Activated naive CD4-positive, alpha-beta T cell treated with anti-CD3 and anti-CD28 coated beads, Interleukin-2, amount 50 U/mL, for 72 hours (primary cell): ENCODE results near the gene PYHIN1. TPM values are rescaled to one million over a fixed set of nuclear protein-coding genes. Genes with fewer than 3 reads are reported as not detected.

Source experiments
- total RNA-seq, 2 donors: library from RNA; stranded (reverse); gene quantifications; one replicate each; pipeline ENCODE4 v1.2.3, GENCODE V29; 2022

The PYHIN1 gene
- total RNA-seq, 2 donors from 2014 or later = 5.7 to 6.7 TPM

Other genes with a start within 250 kb of the PYHIN1 start
- gene SPTA1, start 244.8 kb upstream of the PYHIN1 start, total RNA-seq = under 1 TPM in 1 of 2 donors, not detected in 1; 0.41 TPM
- not detected for gene OR6K2, start 230.9 kb upstream of the PYHIN1 start, total RNA-seq
- gene OR6K3, start 210.8 kb upstream of the PYHIN1 start, total RNA-seq = not detected
- gene OR6K6, start 176.8 kb upstream of the PYHIN1 start, total RNA-seq = not detected
- not detected for gene OR6N1, start 159.4 kb upstream of the PYHIN1 start, total RNA-seq
- gene OR6N2, start 150.3 kb upstream of the PYHIN1 start, total RNA-seq = not detected
- not detected for gene MNDA, start 100.2 kb upstream of the PYHIN1 start, total RNA-seq
- gene IFI16, start 78.4 kb downstream of the PYHIN1 start, total RNA-seq = 100 to 1,000 TPM; 226 to 314 TPM
- 10 to 100 TPM; 14.4 to 23.6 TPM for gene AIM2, start 145.2 kb downstream of the PYHIN1 start, total RNA-seq
- gene CADM3, start 240.1 kb downstream of the PYHIN1 start, total RNA-seq = not detected